SKM-1 treated with dmso at 0.1 percent for 144 hours (cell line): Measurements from ENCODE around the gene CAMKMT.

Source experiments
- DNase-seq: peaks from one replicate; lab custom pipeline; 2025; ENCODE audit not compliant: unreplicated experiment; lab: John Stamatoyannopoulos, UW

Gene CAMKMT

GRCh38 chr2:44682459-44682858, 320.7 kb downstream of the CAMKMT start:
- DNase-seq, result no peak

- no peak for DNase-seq
Observed at GRCh38 chr2:44684559-44684958, 322.8 kb downstream of the CAMKMT start.

GRCh38 chr2:44686561-44686960, 324.8 kb downstream of the CAMKMT start:
- DNase-seq, result no peak

GRCh38 chr2:44687686-44688455, 326.1 kb downstream of the CAMKMT start:
- no peak for DNase-seq

GRCh38 chr2:44688456-44689124, 326.8 kb downstream of the CAMKMT start:
- DNase-seq, result no peak

- no peak for DNase-seq
Observed at GRCh38 chr2:44689516-44689915, 327.8 kb downstream of the CAMKMT start.

GRCh38 chr2:44691174-44691785, 329.5 kb downstream of the CAMKMT start:
- no peak for DNase-seq

- DNase-seq, result no peak
Observed at GRCh38 chr2:44692821-44693220, 331.1 kb downstream of the CAMKMT start.

GRCh38 chr2:44700824-44701223, 339.1 kb downstream of the CAMKMT start:
- DNase-seq, result no peak

GRCh38 chr2:44705356-44705755, 343.6 kb downstream of the CAMKMT start:
- DNase-seq, result no peak

GRCh38 chr2:44705876-44706480, 344.2 kb downstream of the CAMKMT start:
- no peak for DNase-seq

GRCh38 chr2:44706681-44707553, 345.2 kb downstream of the CAMKMT start:
- DNase-seq, result no peak

- DNase-seq, result peak; percentile 82
Observed at GRCh38 chr2:44707945-44708660, 346.4 kb downstream of the CAMKMT start.

- no peak for DNase-seq
Observed at GRCh38 chr2:44708661-44709000, 346.9 kb downstream of the CAMKMT start.

- no peak for DNase-seq
Observed at GRCh38 chr2:44713170-44713569, 351.4 kb downstream of the CAMKMT start.

- DNase-seq, result no peak
Observed at GRCh38 chr2:44715671-44716081, 353.9 kb downstream of the CAMKMT start.

- DNase-seq, result no peak
Observed at GRCh38 chr2:44716131-44716530, 354.4 kb downstream of the CAMKMT start.

GRCh38 chr2:44718431-44718830, 356.7 kb downstream of the CAMKMT start:
- DNase-seq, result no peak

GRCh38 chr2:44719562-44719961, 357.8 kb downstream of the CAMKMT start:
- DNase-seq, result no peak

GRCh38 chr2:44722026-44722625, 360.4 kb downstream of the CAMKMT start:
- DNase-seq, result no peak
